Stomach smooth muscle (tissue), 2 donors: Measurements from ENCODE around the gene RNF41.

ENCODE experiments used
- H3K27ac ChIP-seq: one replicate; pipeline ENCODE4 v1.7.0; 2013; ENCODE audit warnings: mild to moderate bottlenecking, low read length, inconsistent platforms
- H3K27me3 ChIP-seq, 2 donors: one replicate each; pipeline ENCODE4 v1.7.0; 2013; ENCODE audit warnings: low read length in 2 of 2; ENCODE audit not compliant: insufficient read depth in 2 of 2, control insufficient read depth in 1 of 2
- H3K36me3 ChIP-seq, 2 donors: one replicate each; pipeline ENCODE4 v1.7.0; 2013; ENCODE audit warnings: low read length in 2 of 2; ENCODE audit not compliant: control insufficient read depth in 2 of 2, insufficient read depth in 2 of 2
- H3K4me1 ChIP-seq: one replicate; pipeline ENCODE4 v1.7.0; 2013; ENCODE audit warnings: low read length; ENCODE audit not compliant: control insufficient read depth, insufficient read depth
- H3K4me3 ChIP-seq, 2 donors: one replicate each; pipeline ENCODE4 v1.7.0; 2013; ENCODE audit warnings: low read length in 2 of 2
- H3K9ac ChIP-seq, 2 donors: one replicate each; pipeline ENCODE4 v1.7.0; 2013; ENCODE audit warnings: low read length in 2 of 2, mild to moderate bottlenecking in 1 of 2
- H3K9me3 ChIP-seq, 2 donors: one replicate each; pipeline ENCODE4 v1.7.0; 2013; ENCODE audit warnings: low read length in 2 of 2; ENCODE audit not compliant: control insufficient read depth in 2 of 2
- donor health status: healthy.
- donor health status: Pancreatic carcinoma.

Gene RNF41

GRCh38 chr12:56229082-56229481 lies 7.4 kb upstream of the RNF41 start:
- Histone ChIP-seq H3K9me3 (no peaks in the 10 kb centered on the region), H3K27me3 (no peaks in the 10 kb centered on the region), H3K27ac (no peak overlapping the region), H3K4me3 (no peak overlapping the region), H3K4me1 (peaks cover 9% of the 10 kb centered on the region), H3K9ac (no peak overlapping the region), H3K36me3 (peaks cover 0 to 10% of the 10 kb centered on the region in 2 donors)

- Histone ChIP-seq H3K4me3 (peak overlapping the region; percentile 84 to 89), H3K27me3 (no peaks in the 10 kb centered on the region), H3K9ac (peak overlapping the region; percentile 81 to 88), H3K36me3 (peaks cover 0 to 10% of the 10 kb centered on the region in 2 donors), H3K9me3 (no peaks in the 10 kb centered on the region), H3K4me1 (peaks cover 40% of the 10 kb centered on the region), H3K27ac (peak overlapping the region; percentile 84)
Measured at GRCh38 chr12:56224954-56225353, 3.2 kb upstream of the RNF41 start.

GRCh38 chr12:56224102-56224701 lies 2.5 kb upstream of the RNF41 start, which contains the start of gene NABP2:
TSS of gene NABP2 (plus strand) at chr12:56224342. CDS start at chr12:56224857, 515 bp downstream.
- H3K9me3 ChIP-seq: no peaks in the 10 kb centered on the region
- H3K36me3 ChIP-seq: peaks cover 0 to 9% of the 10 kb centered on the region in 2 donors
- H3K4me3 ChIP-seq: peak within 1 kb of the TSS; percentile 84 to 89
- H3K9ac ChIP-seq: peak within 1 kb of the TSS; percentile 81 to 88
- peak within 1 kb of the TSS; percentile 84 for H3K27ac ChIP-seq
- peaks cover 46% of the 10 kb centered on the region for H3K4me1 ChIP-seq
- no peaks in the 10 kb centered on the region for H3K27me3 ChIP-seq

- peak overlapping the region; percentile 84 for H3K27ac ChIP-seq
- H3K4me1 ChIP-seq: peaks cover 46% of the 10 kb centered on the region
- H3K27me3 ChIP-seq: no peaks in the 10 kb centered on the region
- no peaks in the 10 kb centered on the region for H3K9me3 ChIP-seq
- peak overlapping the region; percentile 72 to 84 for H3K4me3 ChIP-seq
- peaks cover 0 to 7% of the 10 kb centered on the region in 2 donors for H3K36me3 ChIP-seq
- peak overlapping the region; percentile 55 to 74 for H3K9ac ChIP-seq
Measured at GRCh38 chr12:56223571-56224101, 1.9 kb upstream of the RNF41 start.

GRCh38 chr12:56222531-56222895 lies 791 bp upstream of the RNF41 start:
- Histone ChIP-seq H3K27ac (peak overlapping the region; percentile 97), H3K27me3 (no peaks in the 10 kb centered on the region), H3K36me3 (peaks cover 0 to 7% of the 10 kb centered on the region in 2 donors), H3K4me3 (peak overlapping the region; percentile 85 to 87), H3K4me1 (peaks cover 46% of the 10 kb centered on the region), H3K9me3 (no peaks in the 10 kb centered on the region), H3K9ac (peak overlapping the region; percentile 92 to 93)

GRCh38 chr12:56221232-56221756 lies 428 bp downstream of the RNF41 start:
- H3K4me1 ChIP-seq: peaks cover 46% of the 10 kb centered on the region
- H3K9ac ChIP-seq: peak overlapping the region; percentile 92 to 93
- peak overlapping the region; percentile 85 to 87 for H3K4me3 ChIP-seq
- H3K27ac ChIP-seq: peak overlapping the region; percentile 97
- no peaks in the 10 kb centered on the region for H3K27me3 ChIP-seq
- H3K36me3 ChIP-seq: peaks cover 4 to 11% of the 10 kb centered on the region in 2 donors
- no peaks in the 10 kb centered on the region for H3K9me3 ChIP-seq

DNA sequence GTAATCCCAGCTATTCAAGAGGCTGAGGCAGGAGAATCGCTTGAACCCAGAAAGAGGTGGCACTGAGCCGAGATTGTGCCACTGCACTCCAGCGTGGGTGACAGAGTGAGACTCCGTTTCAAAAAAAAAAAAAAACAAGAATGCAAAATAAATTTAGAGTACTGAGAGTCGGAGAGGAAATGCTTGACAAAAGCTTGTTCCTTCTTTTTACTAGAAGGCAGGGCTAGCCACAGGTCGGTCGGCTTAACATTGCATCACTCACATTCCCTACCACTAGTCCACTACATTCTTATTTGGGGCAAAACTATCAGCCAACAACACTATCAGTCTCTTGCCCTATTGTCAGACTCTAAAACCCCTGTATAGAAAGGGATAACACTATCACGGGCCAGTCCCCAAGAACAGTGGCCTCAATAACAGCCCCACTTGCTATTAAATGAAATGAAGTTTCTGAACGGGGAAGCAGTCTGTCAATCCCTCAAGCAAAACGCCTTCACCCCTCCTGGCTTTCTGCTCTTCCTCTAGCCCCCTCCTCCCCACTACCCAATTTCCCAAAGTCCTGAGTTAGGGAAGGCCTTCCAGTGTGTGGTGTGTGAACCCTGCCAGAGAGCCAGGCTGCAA lies 1.0 kb downstream of the RNF41 start:
- Histone ChIP-seq H3K36me3 (peaks cover 5 to 12% of the 10 kb centered on the region in 2 donors), H3K9ac (peak overlapping the region; percentile 92 to 93), H3K27me3 (no peaks in the 10 kb centered on the region), H3K4me3 (peak overlapping the region; percentile 85 to 87), H3K4me1 (peaks cover 46% of the 10 kb centered on the region), H3K27ac (peak overlapping the region; percentile 97), H3K9me3 (no peaks in the 10 kb centered on the region)

DNA sequence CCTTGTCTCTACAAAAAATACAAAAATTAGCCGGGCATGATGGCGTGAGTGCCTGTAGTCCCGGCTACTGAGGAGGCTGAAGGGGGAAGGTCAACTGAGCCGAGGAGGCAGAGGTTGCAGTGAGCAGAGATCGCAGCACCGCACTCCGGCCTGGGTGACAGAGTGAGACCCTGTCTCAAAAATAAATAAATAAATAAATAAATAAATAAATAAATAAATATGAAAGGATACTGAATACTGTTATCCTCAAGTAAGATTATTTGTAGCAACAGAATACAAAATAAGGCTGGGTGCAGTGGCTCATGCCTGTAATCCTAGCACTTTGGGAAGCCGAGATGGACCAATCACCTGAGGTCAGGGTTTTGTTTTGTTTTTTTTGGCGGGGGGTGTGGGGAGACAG lies 1.9 kb downstream of the RNF41 start:
- no peaks in the 10 kb centered on the region for H3K9me3 ChIP-seq
- H3K27ac ChIP-seq: no peak overlapping the region
- H3K27me3 ChIP-seq: no peaks in the 10 kb centered on the region
- no peak overlapping the region for H3K9ac ChIP-seq
- peaks cover 11 to 12% of the 10 kb centered on the region in 2 donors for H3K36me3 ChIP-seq
- peaks cover 41% of the 10 kb centered on the region for H3K4me1 ChIP-seq
- H3K4me3 ChIP-seq: no peak overlapping the region

DNA sequence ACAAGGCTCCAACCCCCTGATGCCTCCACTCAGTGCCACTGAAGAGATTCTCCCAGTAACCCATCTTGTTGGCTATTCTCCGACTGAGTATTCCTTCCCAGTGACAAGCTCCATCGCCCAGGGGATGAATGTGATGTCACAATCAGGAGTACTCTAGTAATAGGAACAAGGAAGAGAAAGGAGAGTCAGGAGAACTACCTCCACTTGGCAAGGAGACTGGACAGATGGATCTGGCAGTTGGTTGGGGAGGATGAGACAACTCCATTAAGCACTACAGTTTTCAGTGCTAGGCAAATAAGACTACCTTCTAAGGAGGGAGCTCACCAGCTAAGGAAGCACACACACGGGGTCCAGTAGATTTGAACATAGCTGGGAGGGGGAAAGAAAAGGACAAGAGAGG lies 5.3 kb downstream of the RNF41 start:
- Histone ChIP-seq H3K4me1 (peaks cover 17% of the 10 kb centered on the region), H3K36me3 (peaks cover 37% of the 10 kb centered on the region in 2 donors), H3K9me3 (no peaks in the 10 kb centered on the region), H3K9ac (peak overlapping the region in 1 of 2 donors; percentile 5), H3K4me3 (no peak overlapping the region), H3K27me3 (no peaks in the 10 kb centered on the region), H3K27ac (no peak overlapping the region)

- peaks cover 48 to 49% of the 10 kb centered on the region in 2 donors for H3K36me3 ChIP-seq
- H3K27me3 ChIP-seq: no peaks in the 10 kb centered on the region
- H3K9me3 ChIP-seq: no peaks in the 10 kb centered on the region
- no peak overlapping the region for H3K9ac ChIP-seq
- no peak overlapping the region for H3K27ac ChIP-seq
- H3K4me3 ChIP-seq: no peak overlapping the region
- H3K4me1 ChIP-seq: no peaks in the 10 kb centered on the region
Measured at GRCh38 chr12:56213878-56214277, 7.8 kb downstream of the RNF41 start.
